HCT116 (cell line): ENCODE measurements around the gene TMEM138. TPM values are rescaled to one million over a fixed set of nuclear protein-coding genes. Genes with fewer than 3 reads are reported as not detected.
A peak's percentile ranks its signal among the peaks of the same experiment; 100 is the strongest.

ENCODE experiments used
- ATAC-seq: fragments of 200-7000 bp; cut with Tn5 transposase; 2 replicates; pipeline ENCODE4 v1.9.1; 2020; ENCODE audit warnings: mild to moderate bottlenecking, moderate library complexity
- BruUV-seq: library from RNA; stranded (reverse); fragments of 400-500 nt; replicated peaks from 2 replicates; lab custom pipeline; 2021; lab: Mats Ljungman, UMichigan
- CTCF ChIA-PET: fragments of 300-600 bp; sonication (Branson Sonifier 250); formaldehyde crosslinking; loops from one replicate; lab custom pipeline; 2021; ENCODE audit warnings: antibody characterized with exemption; lab: Charles Lee
- POLR2A ChIA-PET: fragments of 300-600, 350-600 bp; sonication (Branson Sonifier 250); formaldehyde crosslinking; loops from one replicate; lab custom pipeline; 2021; ENCODE audit warnings: antibody characterized with exemption; lab: Charles Lee
- RAD21 ChIA-PET, 2 experiments: fragments of 300-600 bp; sonication (Branson Sonifier 250); formaldehyde crosslinking; loops; one replicate each; lab custom pipeline; 2023; ENCODE audit warnings: low total read pairs in 2 of 2; ENCODE audit not compliant: uncharacterized antibody in 2 of 2, unreplicated experiment in 2 of 2, low non-redundant PET in 1 of 2; lab: Charles Lee
- DNase-seq: peaks from one replicate; pipeline ENCODE4 v3.0.0-alpha.2; 2010; ENCODE audit warnings: low read depth, low spot score
- H2AFZ ChIP-seq: fragments of 200-600 bp; shearing (Covaris generic), sonication (generic); 2 replicates; pipeline ENCODE4 v1.6.1; 2017; ENCODE audit warnings: low read depth, mixed run types, mixed read lengths, antibody characterized with exemption, low read length; ENCODE audit not compliant: poor library complexity, severe bottlenecking
- H3K27ac ChIP-seq: 2 replicates; pipeline ENCODE4 v1.5.1; 2012; ENCODE audit warnings: low read depth, low read length
- H3K27me3 ChIP-seq: fragments of 200-600 bp; sonication (generic); 2 replicates; pipeline ENCODE4 v1.6.1; 2016; ENCODE audit warnings: mixed run types, low read length, mixed read lengths; ENCODE audit not compliant: insufficient read depth
- H3K36me3 ChIP-seq, 2 experiments: fragments of 200-500 bp in 1 of 2; fragments of 200-600 bp in 1 of 2; sonication (Bioruptor generic) in 1 of 2; sonication (generic) in 1 of 2; 2 replicates each; pipeline versions ENCODE4 v1.5.1 to v1.6.1; 2014 to 2016; ENCODE audit warnings: low read length in 2 of 2, inconsistent platforms in 1 of 2, mixed read lengths in 1 of 2, mixed run types in 1 of 2; ENCODE audit not compliant: insufficient read depth in 2 of 2, control insufficient read depth in 1 of 2
- H3K4me1 ChIP-seq, 2 experiments: fragments of 200-600 bp in 1 of 2; sonication (generic) in 1 of 2; 2 replicates each; pipeline versions ENCODE4 v1.5.1 to v1.6.1; 2012 to 2017; ENCODE audit warnings: low read length in 2 of 2, inconsistent platforms in 1 of 2, mild to moderate bottlenecking in 1 of 2, mixed read lengths in 1 of 2, mixed run types in 1 of 2, moderate library complexity in 1 of 2; ENCODE audit not compliant: insufficient read depth in 2 of 2, control insufficient read depth in 1 of 2
- H3K4me2 ChIP-seq: fragments of 200-600 bp; sonication (generic); 2 replicates; pipeline ENCODE4 v1.6.1; 2017; ENCODE audit warnings: mixed run types, low read length, mixed read lengths
- H3K4me3 ChIP-seq, 2 experiments: fragments of 200-600 bp in 1 of 2; sonication (generic) in 1 of 2; replicated peaks in 1 of 2; 2 replicates each; pipeline ENCODE4 v1.5.1; 2011 to 2016; ENCODE audit warnings: low read length in 2 of 2, control low read depth in 1 of 2, low read depth in 1 of 2, mild to moderate bottlenecking in 1 of 2, mixed read lengths in 1 of 2, mixed run types in 1 of 2
- H3K79me2 ChIP-seq: fragments of 200-600 bp; sonication (generic); 2 replicates; pipeline ENCODE4 v1.6.1; 2017; ENCODE audit warnings: mild to moderate bottlenecking, mixed run types, low read length, moderate library complexity, mixed read lengths; ENCODE audit not compliant: insufficient read depth
- H3K9ac ChIP-seq: fragments of 200-600 bp; sonication (generic); 2 replicates; pipeline ENCODE4 v1.6.1; 2016; ENCODE audit warnings: low read length, mixed read lengths
- H3K9me2 ChIP-seq: fragments of 200-600 bp; sonication (generic), shearing (Covaris generic); 2 replicates; pipeline ENCODE4 v1.6.1; 2017; ENCODE audit warnings: mixed run types, mild to moderate bottlenecking, moderate library complexity; ENCODE audit not compliant: insufficient read depth
- H3K9me3 ChIP-seq, 2 experiments: fragments of 200-500 bp in 1 of 2; fragments of 200-600 bp in 1 of 2; sonication (Bioruptor generic) in 1 of 2; sonication (generic) in 1 of 2; 2 replicates each; pipeline ENCODE4 v1.6.1; 2014 to 2017; ENCODE audit warnings: low read length in 2 of 2, mixed read lengths in 2 of 2, inconsistent platforms in 1 of 2, low read depth in 1 of 2, mild to moderate bottlenecking in 1 of 2, mixed run types in 1 of 2, moderate library complexity in 1 of 2; ENCODE audit not compliant: control insufficient read depth in 1 of 2, insufficient read depth in 1 of 2
- H4K20me1 ChIP-seq: fragments of 200-600 bp; sonication (generic), shearing (Covaris generic); 2 replicates; pipeline ENCODE4 v1.6.1; 2017; ENCODE audit warnings: mixed run types, mild to moderate bottlenecking, moderate library complexity; ENCODE audit not compliant: insufficient read depth
- EGR1 ChIP-seq: IDR thresholded peaks from 2 replicates; pipeline ENCODE4 v1.6.1; 2012; ENCODE audit warnings: low read depth
- EZH2 ChIP-seq: fragments of 200-600 bp; sonication (generic); IDR thresholded peaks from 2 replicates; pipeline ENCODE4 v1.6.1; 2017; ENCODE audit warnings: antibody characterized with exemption, mixed run types
- JUND ChIP-seq: IDR thresholded peaks from 2 replicates; pipeline ENCODE4 v1.6.1; 2012
- POLR2A ChIP-seq: IDR thresholded peaks from 2 replicates; pipeline ENCODE4 v1.7.0; 2011; ENCODE audit warnings: borderline replicate concordance; ENCODE audit not compliant: insufficient read depth, insufficient read length; ENCODE audit errors: extremely low read depth
- POLR2AphosphoS5 ChIP-seq: IDR thresholded peaks from 2 replicates; pipeline ENCODE4 v1.6.1; 2011; ENCODE audit warnings: mild to moderate bottlenecking, low read depth, low read length, moderate library complexity
- RAD21 ChIP-seq: IDR thresholded peaks from 2 replicates; pipeline ENCODE4 v1.6.1; 2012; ENCODE audit warnings: low read depth, mild to moderate bottlenecking
- SP1 ChIP-seq: IDR thresholded peaks from 2 replicates; pipeline ENCODE4 v1.6.1; 2012; ENCODE audit warnings: low read depth
- SRF ChIP-seq: IDR thresholded peaks from 2 replicates; pipeline ENCODE4 v1.6.1; 2012; ENCODE audit warnings: low read depth
- TCF7L2 ChIP-seq: IDR thresholded peaks from 2 replicates; pipeline ENCODE4 v1.7.0; 2011; ENCODE audit warnings: borderline replicate concordance, inconsistent platforms; ENCODE audit not compliant: insufficient read depth, insufficient read length; ENCODE audit errors: extremely low read depth
- YY1 ChIP-seq: IDR thresholded peaks from 2 replicates; pipeline ENCODE4 v1.6.1; 2011; ENCODE audit warnings: low read length, low read depth, moderate library complexity, mild to moderate bottlenecking; ENCODE audit not compliant: insufficient replicate concordance; ENCODE audit errors: extremely low read depth
- ZFX ChIP-seq: fragments of 450-650 bp; IDR thresholded peaks from 2 replicates; pipeline ENCODE4 v1.6.1; 2017
- ZNF274 ChIP-seq: fragments of 200-500 bp; sonication (Bioruptor generic); IDR thresholded peaks from 2 replicates; pipeline ENCODE4 v1.6.1; 2014; ENCODE audit warnings: mild to moderate bottlenecking, low read depth, low read length, inconsistent platforms
- intact Hi-C: fragments of 100-400 bp; cut with micrococcal nuclease; formaldehyde crosslinking; loops from 2 replicates; pipeline ENCODE4 v1.10.0; 2022
- total RNA-seq: library from RNA; stranded (reverse); gene quantifications from one replicate; pipeline ENCODE4 v1.2.1, GENCODE V29; 2021; ENCODE audit not compliant: unreplicated experiment
- TF ChIP-seq, protein P1 (sequence below): IDR thresholded peaks from 2 replicates; pipeline ENCODE4 v1.6.1; 2012
- TF ChIP-seq, protein P2 (sequence below): IDR thresholded peaks from 2 replicates; pipeline ENCODE4 v1.6.1; 2012
- TF ChIP-seq, protein P3 (sequence below): IDR thresholded peaks from 2 replicates; pipeline ENCODE4 v1.6.1; 2011; ENCODE audit warnings: mild to moderate bottlenecking, low read length, moderate library complexity; ENCODE audit not compliant: insufficient replicate concordance; ENCODE audit errors: extremely low read depth
- TF ChIP-seq, protein P4 (sequence below): IDR thresholded peaks from 2 replicates; pipeline ENCODE4 v1.6.1; 2012; ENCODE audit warnings: low read depth

Gene TMEM138
- total RNA-seq, 1 experiment from 2014 or later = 45.0 TPM

DNA sequence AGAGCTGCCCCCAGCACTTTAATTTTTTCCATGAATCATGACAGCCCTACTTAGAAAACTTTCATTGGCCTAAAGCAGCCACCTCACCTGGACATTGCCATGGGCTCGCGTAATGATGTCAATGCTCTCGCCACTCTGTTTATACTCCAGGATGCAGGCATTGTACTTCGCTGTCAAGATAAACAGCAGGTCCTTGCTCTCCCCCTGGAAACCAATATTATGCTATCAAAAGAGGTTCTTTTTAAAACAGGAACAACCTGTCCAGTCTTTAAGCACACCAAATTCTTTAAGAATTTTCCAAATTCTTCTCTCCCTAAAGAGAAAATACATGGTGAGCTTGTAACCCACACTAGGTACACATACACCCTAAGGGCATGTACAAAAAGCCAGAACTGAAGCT is 32.3 kb upstream of the TMEM138 start:
- Histone ChIP-seq H3K9me3 (no peaks in the 10 kb centered on the region), H3K9ac (no peak overlapping the region), H3K9me2 (no peaks in the 10 kb centered on the region), H3K36me3 (peaks cover 30 to 37% of the 10 kb centered on the region in 2 experiments), H3K79me2 (peaks cover 98% of the 10 kb centered on the region), H4K20me1 (no peaks in the 10 kb centered on the region; the same call in 1 of the 2 replicates), H3K4me3 (no peak overlapping the region), H3K4me1 (peaks cover 20 to 28% of the 10 kb centered on the region in 2 experiments), H2AFZ (no peak overlapping the region), H3K27me3 (no peaks in the 10 kb centered on the region), H3K4me2 (no peak overlapping the region), H3K27ac (no peak overlapping the region)
- no peak for TF ChIP-seq TCF7L2
- CTCF ChIA-PET = no interaction called here
- no peak for DNase-seq
- POLR2A ChIA-PET = no interaction called here
- intact Hi-C loops = no loop called here
- RAD21 ChIA-PET = no interaction called here
- no peak for ATAC-seq
- BruUV-seq = no TSS peak

DNA sequence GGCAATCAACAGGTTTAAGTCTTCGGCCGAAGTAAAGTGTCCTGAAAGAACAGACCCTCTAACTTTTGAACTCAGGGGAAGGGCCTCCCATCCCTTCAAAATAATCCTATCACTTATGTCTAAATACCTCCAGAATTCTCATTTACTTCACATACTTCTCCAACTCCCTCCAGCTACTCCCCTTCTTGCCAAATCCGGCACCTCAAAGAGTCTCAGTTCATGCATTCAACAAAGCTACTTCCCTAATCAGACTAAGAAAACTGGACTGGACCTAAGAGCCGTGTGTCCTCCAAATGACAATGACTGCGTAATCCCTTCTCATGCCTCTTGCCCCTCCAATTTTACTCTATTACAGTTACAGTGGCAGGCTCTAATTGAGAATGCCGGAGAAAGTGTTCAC is 30.5 kb upstream of the TMEM138 start:
- ChIA-PET CTCF (no interaction called here), RAD21 (no interaction called here), POLR2A (interaction anchor here (0.9 kb wide), 1 partner anchor 54 kb away, joined by 3 read pairs; no protein-coding TSS in a partner anchor)
- Histone ChIP-seq H3K4me3 (peak overlapping the region; percentile 85 to 97), H3K27me3 (no peaks in the 10 kb centered on the region), H3K4me1 (peaks cover 28 to 46% of the 10 kb centered on the region in 2 experiments), H4K20me1 (no peaks in the 10 kb centered on the region), H3K9ac (peak overlapping the region; percentile 97), H3K79me2 (peaks cover 87% of the 10 kb centered on the region), H3K36me3 (peaks cover 23 to 27% of the 10 kb centered on the region in 2 experiments), H2AFZ (no peak overlapping the region), H3K4me2 (peak overlapping the region; percentile 93), H3K27ac (no peak overlapping the region), H3K9me2 (no peaks in the 10 kb centered on the region), H3K9me3 (no peaks in the 10 kb centered on the region)
- BruUV-seq = no TSS peak
- intact Hi-C loops = loop anchor here (2.0 kb wide), 1 partner anchor 61 kb away; the partner anchor contains the start of gene TMEM216
- DNase-seq (no peak), ATAC-seq (no peak)
- TF ChIP-seq POLR2AphosphoS5 = no peak
- TF ChIP-seq EZH2 = no peak
- no peak for TF ChIP-seq SRF
- TF ChIP-seq EGR1 = no peak
- no peak for TF ChIP-seq ZNF274
- TF ChIP-seq, protein P1, sequence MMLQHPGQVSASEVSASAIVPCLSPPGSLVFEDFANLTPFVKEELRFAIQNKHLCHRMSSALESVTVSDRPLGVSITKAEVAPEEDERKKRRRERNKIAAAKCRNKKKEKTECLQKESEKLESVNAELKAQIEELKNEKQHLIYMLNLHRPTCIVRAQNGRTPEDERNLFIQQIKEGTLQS = no peak
- TF ChIP-seq JUND = no peak
- TF ChIP-seq YY1 = no peak
- no peak for TF ChIP-seq SP1
- no peak for TF ChIP-seq TCF7L2
- TF ChIP-seq, protein P2, sequence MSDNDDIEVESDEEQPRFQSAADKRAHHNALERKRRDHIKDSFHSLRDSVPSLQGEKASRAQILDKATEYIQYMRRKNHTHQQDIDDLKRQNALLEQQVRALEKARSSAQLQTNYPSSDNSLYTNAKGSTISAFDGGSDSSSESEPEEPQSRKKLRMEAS = no peak
- no peak for TF ChIP-seq POLR2A
- TF ChIP-seq ZFX = no peak
- TF ChIP-seq, protein P3, sequence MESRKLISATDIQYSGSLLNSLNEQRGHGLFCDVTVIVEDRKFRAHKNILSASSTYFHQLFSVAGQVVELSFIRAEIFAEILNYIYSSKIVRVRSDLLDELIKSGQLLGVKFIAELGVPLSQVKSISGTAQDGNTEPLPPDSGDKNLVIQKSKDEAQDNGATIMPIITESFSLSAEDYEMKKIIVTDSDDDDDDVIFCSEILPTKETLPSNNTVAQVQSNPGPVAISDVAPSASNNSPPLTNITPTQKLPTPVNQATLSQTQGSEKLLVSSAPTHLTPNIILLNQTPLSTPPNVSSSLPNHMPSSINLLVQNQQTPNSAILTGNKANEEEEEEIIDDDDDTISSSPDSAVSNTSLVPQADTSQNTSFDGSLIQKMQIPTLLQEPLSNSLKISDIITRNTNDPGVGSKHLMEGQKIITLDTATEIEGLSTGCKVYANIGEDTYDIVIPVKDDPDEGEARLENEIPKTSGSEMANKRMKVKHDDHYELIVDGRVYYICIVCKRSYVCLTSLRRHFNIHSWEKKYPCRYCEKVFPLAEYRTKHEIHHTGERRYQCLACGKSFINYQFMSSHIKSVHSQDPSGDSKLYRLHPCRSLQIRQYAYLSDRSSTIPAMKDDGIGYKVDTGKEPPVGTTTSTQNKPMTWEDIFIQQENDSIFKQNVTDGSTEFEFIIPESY = no peak
- TF ChIP-seq RAD21 = no peak
- TF ChIP-seq, protein P4, sequence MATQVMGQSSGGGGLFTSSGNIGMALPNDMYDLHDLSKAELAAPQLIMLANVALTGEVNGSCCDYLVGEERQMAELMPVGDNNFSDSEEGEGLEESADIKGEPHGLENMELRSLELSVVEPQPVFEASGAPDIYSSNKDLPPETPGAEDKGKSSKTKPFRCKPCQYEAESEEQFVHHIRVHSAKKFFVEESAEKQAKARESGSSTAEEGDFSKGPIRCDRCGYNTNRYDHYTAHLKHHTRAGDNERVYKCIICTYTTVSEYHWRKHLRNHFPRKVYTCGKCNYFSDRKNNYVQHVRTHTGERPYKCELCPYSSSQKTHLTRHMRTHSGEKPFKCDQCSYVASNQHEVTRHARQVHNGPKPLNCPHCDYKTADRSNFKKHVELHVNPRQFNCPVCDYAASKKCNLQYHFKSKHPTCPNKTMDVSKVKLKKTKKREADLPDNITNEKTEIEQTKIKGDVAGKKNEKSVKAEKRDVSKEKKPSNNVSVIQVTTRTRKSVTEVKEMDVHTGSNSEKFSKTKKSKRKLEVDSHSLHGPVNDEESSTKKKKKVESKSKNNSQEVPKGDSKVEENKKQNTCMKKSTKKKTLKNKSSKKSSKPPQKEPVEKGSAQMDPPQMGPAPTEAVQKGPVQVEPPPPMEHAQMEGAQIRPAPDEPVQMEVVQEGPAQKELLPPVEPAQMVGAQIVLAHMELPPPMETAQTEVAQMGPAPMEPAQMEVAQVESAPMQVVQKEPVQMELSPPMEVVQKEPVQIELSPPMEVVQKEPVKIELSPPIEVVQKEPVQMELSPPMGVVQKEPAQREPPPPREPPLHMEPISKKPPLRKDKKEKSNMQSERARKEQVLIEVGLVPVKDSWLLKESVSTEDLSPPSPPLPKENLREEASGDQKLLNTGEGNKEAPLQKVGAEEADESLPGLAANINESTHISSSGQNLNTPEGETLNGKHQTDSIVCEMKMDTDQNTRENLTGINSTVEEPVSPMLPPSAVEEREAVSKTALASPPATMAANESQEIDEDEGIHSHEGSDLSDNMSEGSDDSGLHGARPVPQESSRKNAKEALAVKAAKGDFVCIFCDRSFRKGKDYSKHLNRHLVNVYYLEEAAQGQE = no peak
